AG09319 (cell line): ENCODE measurements around the gene TOX2.

Source experiments
- DNase-seq: peaks from one replicate; pipeline ENCODE4 v3.0.0-alpha.2; 2010; ENCODE audit warnings: low read depth; ENCODE audit errors: extremely low read depth
- TF ChIP-seq, protein P1 (sequence below): IDR thresholded peaks from 2 replicates; pipeline ENCODE4 v1.5.1; 2011; ENCODE audit warnings: low read depth, mild to moderate bottlenecking, inconsistent platforms, low read length, moderate library complexity

TOX2 gene

DNA sequence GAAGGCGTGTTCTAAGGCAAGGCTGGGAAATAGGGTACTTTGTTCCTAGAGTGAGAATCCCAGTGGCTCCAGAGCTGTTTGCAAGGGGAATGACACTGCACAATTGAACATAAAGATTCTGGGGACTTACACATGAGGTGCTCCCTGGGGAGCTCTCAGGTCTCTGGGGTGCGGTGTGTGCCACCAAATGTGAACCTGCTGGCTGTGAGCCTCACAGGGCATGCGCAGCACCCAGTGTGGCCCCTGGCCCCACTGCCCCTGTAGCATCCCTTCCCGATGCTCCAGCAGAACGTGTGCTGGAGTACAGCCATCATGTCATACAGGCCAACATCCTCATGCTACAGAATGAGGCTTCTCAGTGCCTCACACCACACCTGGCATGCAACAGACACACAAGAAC is 68.2 kb downstream of the TOX2 start:
- TF ChIP-seq, protein P1, sequence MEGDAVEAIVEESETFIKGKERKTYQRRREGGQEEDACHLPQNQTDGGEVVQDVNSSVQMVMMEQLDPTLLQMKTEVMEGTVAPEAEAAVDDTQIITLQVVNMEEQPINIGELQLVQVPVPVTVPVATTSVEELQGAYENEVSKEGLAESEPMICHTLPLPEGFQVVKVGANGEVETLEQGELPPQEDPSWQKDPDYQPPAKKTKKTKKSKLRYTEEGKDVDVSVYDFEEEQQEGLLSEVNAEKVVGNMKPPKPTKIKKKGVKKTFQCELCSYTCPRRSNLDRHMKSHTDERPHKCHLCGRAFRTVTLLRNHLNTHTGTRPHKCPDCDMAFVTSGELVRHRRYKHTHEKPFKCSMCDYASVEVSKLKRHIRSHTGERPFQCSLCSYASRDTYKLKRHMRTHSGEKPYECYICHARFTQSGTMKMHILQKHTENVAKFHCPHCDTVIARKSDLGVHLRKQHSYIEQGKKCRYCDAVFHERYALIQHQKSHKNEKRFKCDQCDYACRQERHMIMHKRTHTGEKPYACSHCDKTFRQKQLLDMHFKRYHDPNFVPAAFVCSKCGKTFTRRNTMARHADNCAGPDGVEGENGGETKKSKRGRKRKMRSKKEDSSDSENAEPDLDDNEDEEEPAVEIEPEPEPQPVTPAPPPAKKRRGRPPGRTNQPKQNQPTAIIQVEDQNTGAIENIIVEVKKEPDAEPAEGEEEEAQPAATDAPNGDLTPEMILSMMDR, result no peak
- DNase-seq, result no peak

GRCh38 chr20:43983359-43983758 is 68.7 kb downstream of the TOX2 start:
- TF ChIP-seq, protein P1, result peak; percentile 26
- DNase-seq, result no peak

DNA sequence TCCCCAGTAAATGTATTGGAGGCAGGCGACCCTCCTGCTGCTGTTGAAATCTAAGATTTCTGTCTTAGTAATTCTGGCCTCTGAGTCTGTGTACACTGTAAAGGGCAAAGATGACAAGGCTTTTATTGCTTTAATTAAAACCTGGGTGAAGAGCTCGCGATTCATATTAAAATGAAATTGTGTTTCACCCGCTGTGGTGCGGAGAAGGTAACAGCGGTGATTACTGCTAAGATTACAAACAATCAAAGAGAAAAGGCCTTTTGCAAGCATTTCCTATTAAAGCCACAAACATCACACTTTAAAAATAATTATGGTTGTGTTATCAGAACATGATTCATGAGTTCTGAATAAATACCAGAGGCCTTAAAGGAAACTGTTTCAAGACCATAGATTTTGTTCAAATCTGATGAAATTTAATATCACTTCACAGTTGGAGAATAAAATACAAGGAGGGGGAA is 69.3 kb downstream of the TOX2 start:
- DNase-seq, result no peak
- TF ChIP-seq, protein P1, result no peak

DNA sequence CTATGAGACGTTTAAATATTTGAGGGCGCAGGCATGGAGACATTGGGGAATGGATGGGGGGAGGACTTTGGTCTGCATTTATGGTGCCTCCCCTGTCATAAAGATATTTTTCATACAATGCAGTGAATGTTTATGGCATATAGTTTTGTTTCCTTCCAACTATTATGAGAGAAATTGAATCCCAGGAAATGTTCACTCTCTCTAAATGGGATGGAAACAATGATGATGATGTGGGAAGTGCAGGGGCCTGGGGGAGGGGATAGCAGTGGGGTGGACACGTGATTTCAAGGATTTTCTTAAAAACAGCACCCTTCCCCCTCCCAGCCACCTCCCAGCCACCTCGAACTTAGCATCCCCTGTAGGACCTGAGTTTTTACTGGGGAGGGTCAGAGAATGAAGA is 69.9 kb downstream of the TOX2 start:
- no peak for DNase-seq
- TF ChIP-seq, protein P1, result no peak

DNA sequence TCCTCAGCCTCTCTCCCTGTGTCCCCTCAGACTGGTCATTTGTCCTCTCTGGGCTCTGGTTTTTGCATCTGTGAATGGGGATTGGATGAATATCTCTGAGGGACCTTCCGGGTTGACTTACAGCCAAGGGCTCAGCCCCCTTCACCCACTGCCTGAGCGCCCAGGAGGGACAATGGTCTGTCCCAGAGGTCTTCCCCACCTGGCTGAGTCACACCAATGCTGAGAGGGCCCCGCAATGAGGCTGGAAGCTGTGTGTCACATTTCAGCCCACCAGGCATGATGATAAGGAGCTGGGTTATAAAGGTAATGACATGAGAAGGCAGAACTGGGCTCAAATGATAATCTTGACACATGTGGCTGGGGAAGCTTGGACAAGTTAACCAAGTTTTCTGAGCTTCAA is 70.5 kb downstream of the TOX2 start:
- TF ChIP-seq, protein P1, result no peak
- no peak for DNase-seq

DNA sequence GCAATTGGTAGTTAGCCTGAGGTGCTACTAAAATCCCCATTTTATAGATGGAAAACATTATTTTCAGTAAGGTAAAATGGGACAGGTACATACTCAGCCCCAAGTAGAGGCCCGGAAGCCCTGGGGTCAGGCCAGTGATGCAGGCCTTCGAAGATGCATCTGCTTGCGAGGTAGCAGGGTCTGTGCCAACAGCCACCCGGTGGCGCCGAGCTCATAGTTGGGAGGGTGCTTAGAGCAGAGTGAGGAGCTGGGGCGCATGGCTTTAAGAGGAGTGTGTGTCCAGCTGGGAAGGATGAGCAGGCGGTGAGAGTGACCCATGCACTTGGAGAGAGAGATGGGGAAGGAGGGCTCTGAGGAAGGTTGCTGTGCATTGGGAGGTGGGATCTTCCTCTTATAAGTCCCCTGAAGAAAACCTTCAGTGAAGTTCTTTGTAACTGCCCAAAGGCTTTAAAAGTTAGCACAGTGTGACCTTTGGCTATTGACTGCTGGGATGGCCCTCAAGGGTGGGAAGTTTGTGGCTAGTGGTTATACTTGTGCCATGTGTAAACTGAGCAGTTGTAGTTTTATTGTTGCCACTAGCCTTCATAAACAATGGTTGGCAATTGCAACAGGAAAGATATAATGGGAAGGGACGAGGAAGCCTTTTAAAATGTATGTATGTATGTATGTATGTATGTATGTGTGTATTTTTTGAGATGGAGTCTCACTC is 71.1 kb downstream of the TOX2 start:
- TF ChIP-seq, protein P1, result no peak
- no peak for DNase-seq

- TF ChIP-seq, protein P1, result no peak
- no peak for DNase-seq
Observed at GRCh38 chr20:43987018-43987417, 72.4 kb downstream of the TOX2 start.
